HFFc6 (cell line): ENCODE measurements around the gene PTPRN. TPM values are rescaled to one million over a fixed set of nuclear protein-coding genes. Genes with fewer than 3 reads are reported as not detected.

Experiments
- DNase-seq: peaks from one replicate; pipeline ENCODE4 v3.0.0-alpha.2; 2018
- H3K27ac Mint-ChIP-seq: 2 replicates; pipeline ENCODE4 v1.8.0; 2020; ENCODE audit warnings: mild to moderate bottlenecking, mixed read lengths
- H3K27me3 Mint-ChIP-seq: 2 replicates; pipeline ENCODE4 v1.8.0; 2021; ENCODE audit warnings: mild to moderate bottlenecking, moderate library complexity, mixed read lengths; ENCODE audit not compliant: insufficient read depth
- H3K36me3 Mint-ChIP-seq: 2 replicates; pipeline ENCODE4 v1.8.0; 2021; ENCODE audit warnings: low read depth, mixed read lengths
- H3K4me1 Mint-ChIP-seq: 2 replicates; pipeline ENCODE4 v1.8.0; 2020; ENCODE audit warnings: low read depth, mixed read lengths
- H3K4me3 Mint-ChIP-seq: 2 replicates; pipeline ENCODE4 v1.8.0; 2020; ENCODE audit warnings: mild to moderate bottlenecking, moderate library complexity, mixed read lengths
- H3K9me3 Mint-ChIP-seq: 2 replicates; pipeline ENCODE4 v1.8.0; 2020; ENCODE audit warnings: mild to moderate bottlenecking, mixed read lengths
- total RNA-seq, 6 experiments: library from RNA; stranded (reverse); fragmentation: NEBNext Ultra II Directional; extraction: Animal tissue kit (Norgen Biotek cat#: 25700); gene quantifications; 2 replicates in 1 of 6; 3 replicates in 5 of 6; pipeline ENCODE4 v1.2.3, GENCODE V29; 2021
- TF ChIP-seq, protein P1 (sequence below): fragments of 200-600 bp; sonication (generic); IDR thresholded peaks from 2 replicates; pipeline ENCODE4 v1.5.0; 2021; ENCODE audit warnings: antibody characterized with exemption, mild to moderate bottlenecking

PTPRN gene
- total RNA-seq, 6 experiments from 2014 or later, result 5.2 to 18.3 (median 15.2) TPM

DNA sequence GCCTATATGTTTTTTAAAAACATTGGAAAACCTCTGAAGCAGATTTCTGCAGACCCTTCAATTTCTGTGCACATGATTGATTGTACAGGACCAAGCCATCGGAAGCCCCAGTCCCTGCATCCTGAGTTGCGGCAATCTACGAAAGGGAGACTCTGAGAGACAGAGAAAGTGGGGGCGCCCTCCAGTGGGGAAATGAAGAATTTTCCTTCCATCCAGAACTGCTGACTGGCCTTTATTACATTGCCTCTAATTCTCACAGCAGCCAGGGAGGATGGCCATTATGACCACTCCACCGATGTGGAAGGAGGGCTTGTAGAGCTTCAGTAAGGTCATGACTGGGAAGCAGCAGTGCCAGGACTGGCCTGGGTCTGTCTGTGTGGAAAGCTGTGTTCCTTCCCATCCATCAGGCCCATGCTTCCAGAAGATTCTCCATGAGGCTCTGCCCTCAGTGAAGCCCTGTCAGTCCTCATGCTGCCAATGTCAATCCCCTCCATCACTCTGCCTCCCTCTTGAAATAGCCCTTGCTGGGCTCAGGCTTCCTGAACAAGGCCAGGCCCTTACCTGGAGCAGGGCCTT is 43.3 kb upstream of the PTPRN start:
- H3K27me3 Mint-ChIP-seq, result peaks cover 14% of the 10 kb centered on the region
- peak; percentile 52 for DNase-seq
- H3K4me1 Mint-ChIP-seq, result peaks cover 18% of the 10 kb centered on the region
- TF ChIP-seq, protein P1, sequence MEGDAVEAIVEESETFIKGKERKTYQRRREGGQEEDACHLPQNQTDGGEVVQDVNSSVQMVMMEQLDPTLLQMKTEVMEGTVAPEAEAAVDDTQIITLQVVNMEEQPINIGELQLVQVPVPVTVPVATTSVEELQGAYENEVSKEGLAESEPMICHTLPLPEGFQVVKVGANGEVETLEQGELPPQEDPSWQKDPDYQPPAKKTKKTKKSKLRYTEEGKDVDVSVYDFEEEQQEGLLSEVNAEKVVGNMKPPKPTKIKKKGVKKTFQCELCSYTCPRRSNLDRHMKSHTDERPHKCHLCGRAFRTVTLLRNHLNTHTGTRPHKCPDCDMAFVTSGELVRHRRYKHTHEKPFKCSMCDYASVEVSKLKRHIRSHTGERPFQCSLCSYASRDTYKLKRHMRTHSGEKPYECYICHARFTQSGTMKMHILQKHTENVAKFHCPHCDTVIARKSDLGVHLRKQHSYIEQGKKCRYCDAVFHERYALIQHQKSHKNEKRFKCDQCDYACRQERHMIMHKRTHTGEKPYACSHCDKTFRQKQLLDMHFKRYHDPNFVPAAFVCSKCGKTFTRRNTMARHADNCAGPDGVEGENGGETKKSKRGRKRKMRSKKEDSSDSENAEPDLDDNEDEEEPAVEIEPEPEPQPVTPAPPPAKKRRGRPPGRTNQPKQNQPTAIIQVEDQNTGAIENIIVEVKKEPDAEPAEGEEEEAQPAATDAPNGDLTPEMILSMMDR, result peak; percentile 93
- H3K9me3 Mint-ChIP-seq, result no peaks in the 10 kb centered on the region
- H3K27ac Mint-ChIP-seq, result no peak overlapping the region; the same call in 1 of the 2 replicates
- H3K36me3 Mint-ChIP-seq, result no peaks in the 10 kb centered on the region
- no peak overlapping the region for H3K4me3 Mint-ChIP-seq

DNA sequence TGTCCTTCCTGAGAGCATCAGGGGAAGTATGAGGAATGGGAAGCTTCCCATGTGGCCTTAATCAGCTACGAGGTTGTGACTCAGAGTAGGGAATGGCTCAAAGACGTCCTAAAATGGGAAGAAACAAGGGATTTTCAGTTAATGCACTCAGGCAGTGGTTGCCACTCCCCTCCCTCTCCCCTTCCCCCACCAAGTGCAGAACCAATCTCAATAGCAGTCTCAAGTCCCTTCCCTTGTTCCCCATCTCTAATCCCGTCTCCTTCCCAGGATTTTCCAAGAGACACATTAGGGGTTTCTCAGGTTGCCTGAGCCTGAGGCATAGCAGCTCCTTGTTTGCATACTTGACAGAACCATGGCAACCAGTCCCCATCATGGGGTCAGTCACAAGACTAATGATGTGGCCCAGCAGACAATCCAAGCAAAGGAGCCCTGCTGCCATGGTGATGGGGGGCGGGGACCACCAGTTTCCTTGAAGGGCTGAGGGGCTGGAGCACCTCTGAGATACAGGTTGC is 41.6 kb upstream of the PTPRN start:
- no peaks in the 10 kb centered on the region for H3K36me3 Mint-ChIP-seq
- peaks cover 11% of the 10 kb centered on the region for H3K27me3 Mint-ChIP-seq
- DNase-seq, result peak; percentile 80
- TF ChIP-seq, protein P1, result no peak
- peak overlapping the region; percentile 38 for H3K4me3 Mint-ChIP-seq
- H3K27ac Mint-ChIP-seq, result peak overlapping the region; percentile 98
- H3K4me1 Mint-ChIP-seq, result peaks cover 18% of the 10 kb centered on the region
- H3K9me3 Mint-ChIP-seq, result no peaks in the 10 kb centered on the region

DNA sequence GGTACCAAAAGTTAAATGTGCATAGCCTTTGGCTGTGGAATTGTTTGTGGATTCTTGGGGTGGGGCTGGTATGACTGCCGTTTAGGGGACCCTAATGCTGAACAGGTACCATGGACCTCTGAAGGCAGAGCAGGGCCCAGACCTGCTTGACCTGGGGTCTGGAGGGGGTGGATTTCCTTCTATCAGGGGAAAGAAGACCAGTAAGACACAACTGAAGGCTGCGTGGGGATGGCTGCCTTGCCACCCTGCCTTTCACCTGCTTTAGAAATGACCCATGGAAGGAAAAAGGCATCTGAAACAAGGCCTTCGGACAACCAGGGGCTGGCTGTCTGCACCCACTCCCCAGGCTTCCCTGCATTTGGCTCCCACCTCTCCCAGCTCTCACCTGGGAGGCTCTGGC is 41.0 kb upstream of the PTPRN start:
- no peaks in the 10 kb centered on the region for H3K36me3 Mint-ChIP-seq
- H3K27ac Mint-ChIP-seq, result peak overlapping the region; percentile 98
- H3K27me3 Mint-ChIP-seq, result peaks cover 15% of the 10 kb centered on the region
- peaks cover 19% of the 10 kb centered on the region for H3K4me1 Mint-ChIP-seq
- no peaks in the 10 kb centered on the region for H3K9me3 Mint-ChIP-seq
- H3K4me3 Mint-ChIP-seq, result peak overlapping the region; percentile 38
- TF ChIP-seq, protein P1, result no peak
- DNase-seq, result no peak

DNA sequence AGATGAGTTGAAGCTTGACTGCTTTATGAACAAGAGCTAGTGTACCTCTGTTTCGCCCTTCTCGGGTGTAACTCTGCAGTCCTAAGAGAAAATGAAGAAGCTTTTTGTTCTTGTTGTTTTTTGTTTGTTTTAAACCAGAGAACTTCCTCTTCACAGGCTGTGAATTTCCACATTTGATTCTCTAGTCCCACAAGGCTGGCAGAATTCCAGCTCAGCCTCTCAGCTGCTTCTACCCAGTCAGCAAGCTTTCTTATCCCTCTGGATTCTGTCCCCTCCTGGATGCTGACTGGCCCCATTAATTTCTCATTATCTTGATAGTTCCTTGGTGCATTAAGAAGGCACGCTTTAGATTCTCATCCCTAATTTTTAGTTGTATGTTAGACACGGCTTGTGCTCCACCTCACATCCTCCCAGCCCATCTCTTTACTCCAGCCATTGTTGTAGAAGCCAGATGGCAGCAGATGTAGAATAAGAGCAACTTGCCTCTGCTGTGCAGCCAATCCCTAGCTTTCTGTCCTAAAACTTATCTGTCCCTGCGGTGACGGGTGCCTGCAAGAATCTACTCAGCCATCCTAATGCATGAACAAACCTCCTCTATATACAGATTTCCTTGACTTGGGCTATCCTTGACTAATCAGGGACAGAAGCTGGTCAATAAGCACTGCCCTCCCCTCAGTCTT is 35.7 kb upstream of the PTPRN start:
- no peak for DNase-seq
- TF ChIP-seq, protein P1, result no peak
- H3K36me3 Mint-ChIP-seq, result no peaks in the 10 kb centered on the region
- peaks cover 9% of the 10 kb centered on the region for H3K4me1 Mint-ChIP-seq
- H3K27me3 Mint-ChIP-seq, result peaks cover 26% of the 10 kb centered on the region
- H3K4me3 Mint-ChIP-seq, result no peak overlapping the region
- no peaks in the 10 kb centered on the region for H3K9me3 Mint-ChIP-seq
- no peak overlapping the region for H3K27ac Mint-ChIP-seq

DNA sequence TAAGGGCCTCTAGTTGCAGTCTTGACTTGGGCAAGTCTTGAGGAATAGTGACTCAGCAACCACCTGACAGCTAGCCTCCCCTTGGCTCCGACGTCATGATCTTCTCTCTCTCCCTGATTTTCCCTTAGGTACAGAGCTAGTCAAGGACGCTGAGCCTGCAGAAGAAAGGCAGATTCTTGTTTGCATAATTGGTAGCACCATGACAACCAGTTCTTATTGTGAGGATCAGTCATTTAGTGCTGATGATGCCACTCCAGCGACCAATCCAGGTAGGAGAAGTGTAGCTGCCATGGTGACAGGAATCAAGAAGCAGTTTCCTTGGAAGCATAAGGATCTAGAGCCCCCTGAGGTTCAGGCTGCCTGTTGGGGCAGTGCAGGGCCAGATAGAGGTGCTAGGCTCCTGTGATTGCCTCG is 26.2 kb upstream of the PTPRN start:
- no peak overlapping the region for H3K27ac Mint-ChIP-seq
- no peaks in the 10 kb centered on the region; the same call in 1 of the 2 replicates for H3K36me3 Mint-ChIP-seq
- peaks cover 51% of the 10 kb centered on the region for H3K27me3 Mint-ChIP-seq
- TF ChIP-seq, protein P1, result no peak
- no peak overlapping the region for H3K4me3 Mint-ChIP-seq
- no peaks in the 10 kb centered on the region for H3K4me1 Mint-ChIP-seq
- peaks cover 4% of the 10 kb centered on the region; the same call in 1 of the 2 replicates for H3K9me3 Mint-ChIP-seq
- DNase-seq, result no peak
